GM20000 (cell line): Measurements from ENCODE around the gene CKAP2L.
"Not testable (repeated sequence)": the region's sequence is repeated elsewhere in the genome, so short reads cannot be mapped to it uniquely, and the experiment has no call there.

Experiments
- DNase-seq: peaks from one replicate; pipeline ENCODE4 v3.0.0; 2012; ENCODE audit warnings: low spot score
- CTCF ChIP-seq: IDR thresholded peaks from 2 replicates; pipeline ENCODE4 v1.5.1; 2012; ENCODE audit warnings: mild to moderate bottlenecking, control low read depth; ENCODE audit errors: extremely low read depth, missing control alignments

Gene CKAP2L

GRCh38 chr2:112712903-112713584 lies 51.4 kb downstream of the CKAP2L start:
- DNase-seq: no peak
- TF ChIP-seq CTCF: no peak

GRCh38 chr2:112712465-112712864 lies 51.9 kb downstream of the CKAP2L start:
- no peak for TF ChIP-seq CTCF
- no peak for DNase-seq

- no peak for TF ChIP-seq CTCF
- no peak for DNase-seq
Measured at GRCh38 chr2:112710956-112711750, 53.3 kb downstream of the CKAP2L start.

GRCh38 chr2:112709703-112710102 lies 54.7 kb downstream of the CKAP2L start:
- no peak for DNase-seq

GRCh38 chr2:112708968-112709367 lies 55.4 kb downstream of the CKAP2L start:
- no peak for TF ChIP-seq CTCF
- DNase-seq: no peak

More at GRCh38 chr2:112709703-112710102, 54.7 kb downstream of the CKAP2L start:
- no peak for TF ChIP-seq CTCF

GRCh38 chr2:112706947-112707346 lies 57.5 kb downstream of the CKAP2L start:
- DNase-seq: not testable (repeated sequence)

DNA sequence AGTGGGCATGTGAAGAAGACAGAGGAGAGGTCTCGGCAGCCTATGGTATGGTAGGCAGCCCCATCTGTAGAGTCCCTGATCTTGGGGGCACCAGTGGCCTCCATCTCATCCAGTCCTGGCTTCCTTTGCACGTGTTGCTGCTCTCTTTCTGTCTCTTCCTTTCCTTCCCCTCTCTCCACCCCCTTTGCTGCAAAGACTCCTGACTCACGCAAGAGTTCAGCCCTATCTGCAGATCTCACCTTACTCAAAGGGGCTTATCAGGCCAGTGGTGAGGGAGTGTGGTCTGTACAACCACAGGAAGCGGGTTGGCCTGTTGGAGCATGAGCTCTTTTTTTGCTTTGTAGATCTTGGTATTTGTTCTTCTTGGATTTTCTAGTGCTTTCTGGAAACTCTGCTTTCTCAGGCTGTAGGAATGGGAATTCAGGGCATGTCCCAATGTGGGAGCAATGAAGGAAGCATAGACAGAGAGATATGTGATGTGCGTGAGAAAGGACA lies 58.2 kb downstream of the CKAP2L start:
- TF ChIP-seq CTCF: no peak
- DNase-seq: peak; percentile 48
